Measurements from ENCODE around the gene PLA2G2D.

The PLA2G2D gene

DNA sequence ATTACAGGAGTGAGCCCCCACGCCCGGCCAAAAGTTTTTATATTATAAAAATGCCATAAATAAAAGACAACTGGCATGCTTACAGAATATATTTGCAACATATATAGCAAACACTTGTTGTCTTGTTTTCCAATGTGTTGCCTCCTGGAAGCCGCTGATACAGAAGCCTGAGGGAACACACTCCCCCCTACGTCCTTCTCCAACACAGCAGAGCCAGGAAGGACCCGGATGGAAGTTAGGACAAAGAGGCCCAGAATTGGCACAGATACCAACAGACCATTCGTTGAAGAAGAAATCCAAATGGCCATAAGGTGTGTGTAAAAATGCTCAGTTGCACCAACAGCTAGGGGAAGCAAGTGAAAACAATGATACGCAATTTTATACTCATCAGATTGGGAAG is 50.6 kb downstream of the PLA2G2D start:
- no peak for DNase-seq (ENCODE audit: low read depth in 2 of 3, low spot score in 2 of 3)

DNA sequence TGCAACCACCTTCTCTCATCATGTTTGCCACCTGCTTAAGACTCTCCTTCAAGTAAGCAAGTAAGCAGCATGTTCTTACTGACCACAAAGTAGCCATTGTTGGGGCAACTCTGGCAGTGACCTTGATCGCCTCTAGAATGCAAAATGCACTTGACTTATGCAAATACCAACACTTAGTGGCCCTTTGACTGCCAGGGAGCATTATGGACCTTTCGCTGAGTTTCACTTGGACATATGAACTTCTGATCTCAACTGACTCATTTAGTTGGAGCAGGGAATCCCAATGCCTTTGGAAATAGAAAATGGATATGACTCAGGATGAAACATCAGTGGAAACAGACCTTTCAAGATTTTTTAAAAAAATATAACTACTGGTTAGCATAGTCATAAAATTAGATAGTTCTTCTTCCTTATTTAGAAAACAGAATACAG is 55.5 kb downstream of the PLA2G2D start:
- DNase-seq (ENCODE audit: low read depth in 2 of 3, low spot score in 2 of 3): no peak

Data from activated CD8-positive, alpha-beta memory T cell treated with anti-CD3 and anti-CD28 coated beads for 48 hours (primary cell).